ENCODE measurements around the gene CLEC16A.
"Not testable (repeated sequence)": the region's sequence is repeated elsewhere in the genome, so short reads cannot be mapped to it uniquely, and the experiment has no call there.

The CLEC16A gene

DNA sequence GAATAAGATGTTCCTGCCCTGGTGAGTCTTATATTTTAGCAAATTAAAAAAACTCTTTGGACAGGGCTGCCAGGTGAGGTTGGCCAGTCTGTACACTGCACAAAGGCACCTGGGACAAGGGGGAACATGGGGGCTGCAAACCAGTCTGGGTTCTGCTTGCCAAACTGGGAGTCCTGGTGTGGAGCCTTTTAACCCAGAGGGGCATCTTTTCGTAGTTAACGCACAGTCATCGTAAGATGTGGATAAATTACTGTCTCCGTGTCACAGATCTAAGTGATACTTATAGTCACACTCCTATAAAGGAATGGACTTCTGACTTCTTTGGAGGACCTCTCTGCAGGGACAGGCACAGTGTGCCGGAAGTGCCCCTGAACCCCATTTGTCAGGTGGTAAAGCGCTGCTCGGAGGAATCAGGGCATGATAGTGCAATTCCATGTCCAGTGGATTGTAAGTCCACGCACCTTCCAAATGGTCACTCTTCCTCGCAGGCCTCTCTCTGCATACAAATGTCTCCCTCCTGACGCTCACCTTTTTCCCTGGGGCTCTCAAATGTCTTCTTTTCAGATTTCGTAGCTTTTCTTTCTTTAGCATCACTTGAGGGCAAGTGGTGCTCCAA, 16.8 kb upstream of the CLEC16A start:
- no peak overlapping the region for H3K4me3 ChIP-seq (replicated peaks; ENCODE audit: insufficient read depth, low read length)
- H3K27me3 ChIP-seq (ENCODE audit: insufficient read depth, poor library complexity, severe bottlenecking), result no peaks in the 10 kb centered on the region
- no peak overlapping the region for H3K27ac ChIP-seq (replicated peaks)
- DNase-seq (ENCODE audit: low read depth in 1 of 2, low spot score in 1 of 2), result no peak
- TF ChIP-seq POLR2AphosphoS5 (IDR thresholded peaks at IDR 0.05; ENCODE audit: low read depth) (no peak), SPI1 (IDR thresholded peaks at IDR 0.05; ENCODE audit: borderline replicate concordance, low read depth) (no peak), GABPA (IDR thresholded peaks at IDR 0.05; ENCODE audit: low read depth) (no peak)
- TF ChIP-seq, protein P1, sequence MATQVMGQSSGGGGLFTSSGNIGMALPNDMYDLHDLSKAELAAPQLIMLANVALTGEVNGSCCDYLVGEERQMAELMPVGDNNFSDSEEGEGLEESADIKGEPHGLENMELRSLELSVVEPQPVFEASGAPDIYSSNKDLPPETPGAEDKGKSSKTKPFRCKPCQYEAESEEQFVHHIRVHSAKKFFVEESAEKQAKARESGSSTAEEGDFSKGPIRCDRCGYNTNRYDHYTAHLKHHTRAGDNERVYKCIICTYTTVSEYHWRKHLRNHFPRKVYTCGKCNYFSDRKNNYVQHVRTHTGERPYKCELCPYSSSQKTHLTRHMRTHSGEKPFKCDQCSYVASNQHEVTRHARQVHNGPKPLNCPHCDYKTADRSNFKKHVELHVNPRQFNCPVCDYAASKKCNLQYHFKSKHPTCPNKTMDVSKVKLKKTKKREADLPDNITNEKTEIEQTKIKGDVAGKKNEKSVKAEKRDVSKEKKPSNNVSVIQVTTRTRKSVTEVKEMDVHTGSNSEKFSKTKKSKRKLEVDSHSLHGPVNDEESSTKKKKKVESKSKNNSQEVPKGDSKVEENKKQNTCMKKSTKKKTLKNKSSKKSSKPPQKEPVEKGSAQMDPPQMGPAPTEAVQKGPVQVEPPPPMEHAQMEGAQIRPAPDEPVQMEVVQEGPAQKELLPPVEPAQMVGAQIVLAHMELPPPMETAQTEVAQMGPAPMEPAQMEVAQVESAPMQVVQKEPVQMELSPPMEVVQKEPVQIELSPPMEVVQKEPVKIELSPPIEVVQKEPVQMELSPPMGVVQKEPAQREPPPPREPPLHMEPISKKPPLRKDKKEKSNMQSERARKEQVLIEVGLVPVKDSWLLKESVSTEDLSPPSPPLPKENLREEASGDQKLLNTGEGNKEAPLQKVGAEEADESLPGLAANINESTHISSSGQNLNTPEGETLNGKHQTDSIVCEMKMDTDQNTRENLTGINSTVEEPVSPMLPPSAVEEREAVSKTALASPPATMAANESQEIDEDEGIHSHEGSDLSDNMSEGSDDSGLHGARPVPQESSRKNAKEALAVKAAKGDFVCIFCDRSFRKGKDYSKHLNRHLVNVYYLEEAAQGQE (IDR thresholded peaks at IDR 0.05; ENCODE audit: insufficient replicate concordance, low read depth), result no peak
- TF ChIP-seq, protein P2, sequence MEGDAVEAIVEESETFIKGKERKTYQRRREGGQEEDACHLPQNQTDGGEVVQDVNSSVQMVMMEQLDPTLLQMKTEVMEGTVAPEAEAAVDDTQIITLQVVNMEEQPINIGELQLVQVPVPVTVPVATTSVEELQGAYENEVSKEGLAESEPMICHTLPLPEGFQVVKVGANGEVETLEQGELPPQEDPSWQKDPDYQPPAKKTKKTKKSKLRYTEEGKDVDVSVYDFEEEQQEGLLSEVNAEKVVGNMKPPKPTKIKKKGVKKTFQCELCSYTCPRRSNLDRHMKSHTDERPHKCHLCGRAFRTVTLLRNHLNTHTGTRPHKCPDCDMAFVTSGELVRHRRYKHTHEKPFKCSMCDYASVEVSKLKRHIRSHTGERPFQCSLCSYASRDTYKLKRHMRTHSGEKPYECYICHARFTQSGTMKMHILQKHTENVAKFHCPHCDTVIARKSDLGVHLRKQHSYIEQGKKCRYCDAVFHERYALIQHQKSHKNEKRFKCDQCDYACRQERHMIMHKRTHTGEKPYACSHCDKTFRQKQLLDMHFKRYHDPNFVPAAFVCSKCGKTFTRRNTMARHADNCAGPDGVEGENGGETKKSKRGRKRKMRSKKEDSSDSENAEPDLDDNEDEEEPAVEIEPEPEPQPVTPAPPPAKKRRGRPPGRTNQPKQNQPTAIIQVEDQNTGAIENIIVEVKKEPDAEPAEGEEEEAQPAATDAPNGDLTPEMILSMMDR (IDR thresholded peaks at IDR 0.05; ENCODE audit: insufficient read depth, low read length), result no peak

DNA sequence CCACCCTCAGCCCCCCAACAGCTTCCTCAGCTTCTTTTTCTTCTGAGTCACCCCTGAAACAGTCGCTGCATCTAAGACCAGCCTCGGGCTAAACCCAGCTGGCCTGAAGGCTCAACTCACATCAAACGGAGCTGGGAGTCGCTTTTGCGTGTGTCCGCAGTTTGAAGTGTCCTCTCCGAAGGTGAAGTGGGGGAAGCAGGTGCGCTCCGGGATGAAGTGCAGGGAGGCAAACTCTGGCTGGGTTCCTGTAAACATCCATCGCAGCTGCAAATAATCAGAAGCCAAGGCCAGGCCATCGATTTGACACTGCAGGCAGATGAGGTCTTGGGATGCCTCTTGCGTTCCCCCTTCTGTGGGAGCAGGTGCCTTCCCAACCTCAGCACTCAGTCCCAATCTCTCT, 15.3 kb upstream of the CLEC16A start:
- H3K27ac ChIP-seq (replicated peaks); H3K27me3 ChIP-seq (ENCODE audit: insufficient read depth, poor library complexity, severe bottlenecking); H3K4me3 ChIP-seq (replicated peaks; ENCODE audit: insufficient read depth, low read length); DNase-seq (ENCODE audit: low read depth in 1 of 2, low spot score in 1 of 2): not testable (repeated sequence)

DNA sequence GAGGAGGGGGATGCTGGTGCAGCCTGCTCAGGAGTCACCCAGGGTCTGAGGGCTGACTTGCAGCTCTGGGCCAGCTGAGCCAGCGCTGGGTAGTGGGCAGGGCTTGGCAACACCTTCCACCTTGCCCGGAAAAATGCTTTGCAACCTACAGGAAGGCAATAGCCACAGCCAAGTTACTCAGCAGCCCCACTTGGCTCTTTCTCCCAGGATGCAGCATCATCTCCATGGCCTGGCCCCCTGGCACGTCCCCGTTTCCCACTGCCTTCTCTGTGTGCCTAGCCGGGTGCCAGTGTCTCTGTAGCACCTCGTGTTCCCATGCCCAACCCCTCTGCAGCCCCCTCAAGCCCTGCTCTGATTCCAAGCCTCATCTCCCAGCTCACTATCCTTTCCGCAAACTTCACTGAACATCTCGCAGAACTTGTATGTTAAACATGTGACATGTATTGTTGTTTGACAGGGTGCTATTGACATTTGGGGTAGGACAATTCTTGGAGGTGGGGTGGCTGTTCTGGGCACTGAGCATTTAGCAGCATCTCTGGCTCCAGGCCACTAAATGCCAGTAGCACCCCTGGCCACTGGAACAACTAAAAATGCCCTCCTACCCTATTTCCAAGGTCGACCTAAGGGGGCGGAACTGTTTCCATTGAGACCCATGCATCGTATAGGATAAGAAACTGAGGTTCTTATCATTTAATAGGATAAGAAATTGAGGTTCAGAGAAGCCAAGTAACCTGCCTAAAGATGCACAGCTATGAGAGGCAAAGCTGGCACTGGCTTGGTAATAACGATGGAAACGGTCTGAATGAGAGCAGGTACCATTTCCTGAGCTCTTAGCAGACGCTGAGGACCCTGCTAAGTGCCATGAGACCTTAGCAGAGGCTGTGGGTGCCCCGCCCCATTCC, 14.3 kb upstream of the CLEC16A start:
- Histone ChIP-seq H3K27ac (replicated peaks) (no peak overlapping the region), H3K4me3 (replicated peaks; ENCODE audit: insufficient read depth, low read length) (no peak overlapping the region), H3K27me3 (ENCODE audit: insufficient read depth, poor library complexity, severe bottlenecking) (no peaks in the 10 kb centered on the region)
- TF ChIP-seq, protein P1 (IDR thresholded peaks at IDR 0.05; ENCODE audit: insufficient replicate concordance, low read depth), result no peak
- TF ChIP-seq SPI1 (IDR thresholded peaks at IDR 0.05; ENCODE audit: borderline replicate concordance, low read depth) (no peak), POLR2AphosphoS5 (IDR thresholded peaks at IDR 0.05; ENCODE audit: low read depth) (no peak), GABPA (IDR thresholded peaks at IDR 0.05; ENCODE audit: low read depth) (no peak)
- TF ChIP-seq, protein P2 (IDR thresholded peaks at IDR 0.05; ENCODE audit: insufficient read depth, low read length), result no peak
- no peak for DNase-seq (ENCODE audit: low read depth in 1 of 2, low spot score in 1 of 2)

DNA sequence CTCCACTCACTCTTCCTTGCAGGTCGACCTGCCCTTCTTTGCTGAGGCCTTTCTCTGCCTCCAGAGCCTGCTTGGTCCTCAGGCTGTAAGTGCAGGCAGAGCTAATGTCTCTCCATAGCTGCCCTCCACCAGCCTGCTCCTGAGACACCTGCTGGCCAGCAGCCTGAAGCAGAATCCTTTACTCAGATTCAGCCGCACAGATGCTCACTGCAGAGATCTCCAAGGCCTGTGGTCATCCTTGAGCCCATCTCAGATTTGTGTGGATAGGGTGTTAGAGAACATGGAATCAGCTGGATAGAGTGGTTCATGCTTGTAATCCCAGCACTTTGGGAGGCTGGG, 13.6 kb upstream of the CLEC16A start:
- Histone ChIP-seq H3K27me3 (ENCODE audit: insufficient read depth, poor library complexity, severe bottlenecking) (no peaks in the 10 kb centered on the region), H3K4me3 (replicated peaks; ENCODE audit: insufficient read depth, low read length) (no peak overlapping the region), H3K27ac (replicated peaks) (no peak overlapping the region)
- DNase-seq (ENCODE audit: low read depth in 1 of 2, low spot score in 1 of 2), result no peak
- TF ChIP-seq SPI1 (IDR thresholded peaks at IDR 0.05; ENCODE audit: borderline replicate concordance, low read depth) (no peak), POLR2AphosphoS5 (IDR thresholded peaks at IDR 0.05; ENCODE audit: low read depth) (no peak), GABPA (IDR thresholded peaks at IDR 0.05; ENCODE audit: low read depth) (no peak)
- TF ChIP-seq, protein P1 (IDR thresholded peaks at IDR 0.05; ENCODE audit: insufficient replicate concordance, low read depth), result no peak
- TF ChIP-seq, protein P2 (IDR thresholded peaks at IDR 0.05; ENCODE audit: insufficient read depth, low read length), result no peak

All from HL-60 (cell line).